ENCODE data around the gene ISG15. TPM values are rescaled to one million over a fixed set of nuclear protein-coding genes. Genes with fewer than 3 reads are reported as not detected.

Gene ISG15
- total and polyA plus RNA-seq, 2 of the 13 experiments (the other 11 are each of a cell fraction or from before 2014, with no cell fraction given): 42.1 to 54.9 TPM

DNA sequence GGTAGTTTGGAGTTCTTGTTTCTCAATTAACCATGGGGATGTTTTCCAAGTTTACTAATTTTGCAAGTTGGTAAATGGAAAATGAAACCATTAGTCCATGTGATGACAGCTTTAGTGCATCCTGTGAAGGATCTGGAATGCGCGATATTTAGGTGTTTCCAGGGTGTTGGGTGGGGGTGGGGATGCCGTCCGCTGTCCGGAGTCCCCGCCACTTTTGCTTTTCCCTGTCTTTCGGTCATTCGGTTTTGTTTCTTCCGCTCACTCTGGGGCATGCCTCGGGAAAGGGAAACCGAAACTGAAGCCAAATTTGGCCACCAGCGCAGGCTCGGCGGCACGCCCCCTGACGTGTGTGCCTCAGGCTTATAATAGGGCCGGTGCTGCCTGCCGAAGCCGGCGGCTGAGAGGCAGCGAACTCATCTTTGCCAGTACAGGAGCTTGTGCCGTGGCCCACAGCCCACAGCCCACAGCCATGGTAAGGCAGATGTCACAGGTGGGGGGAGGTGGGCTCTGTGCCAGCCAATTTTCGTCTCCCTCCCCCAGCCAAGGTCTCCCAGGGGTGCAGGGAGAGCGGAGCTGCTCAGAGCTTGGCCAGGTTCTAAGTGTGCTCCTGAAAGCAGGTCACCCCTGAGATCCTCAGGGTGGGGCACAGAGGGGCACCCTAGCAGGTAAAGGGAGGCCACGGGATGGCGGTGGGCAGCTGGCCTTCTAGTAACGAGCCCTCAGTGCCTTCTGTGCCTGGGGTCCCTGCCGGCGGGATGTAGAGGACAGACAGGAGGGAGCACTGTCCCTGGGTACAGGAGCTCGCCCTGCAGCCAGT, at the start of gene ISG15 (continued):
- TF ChIP-seq, protein P1, sequence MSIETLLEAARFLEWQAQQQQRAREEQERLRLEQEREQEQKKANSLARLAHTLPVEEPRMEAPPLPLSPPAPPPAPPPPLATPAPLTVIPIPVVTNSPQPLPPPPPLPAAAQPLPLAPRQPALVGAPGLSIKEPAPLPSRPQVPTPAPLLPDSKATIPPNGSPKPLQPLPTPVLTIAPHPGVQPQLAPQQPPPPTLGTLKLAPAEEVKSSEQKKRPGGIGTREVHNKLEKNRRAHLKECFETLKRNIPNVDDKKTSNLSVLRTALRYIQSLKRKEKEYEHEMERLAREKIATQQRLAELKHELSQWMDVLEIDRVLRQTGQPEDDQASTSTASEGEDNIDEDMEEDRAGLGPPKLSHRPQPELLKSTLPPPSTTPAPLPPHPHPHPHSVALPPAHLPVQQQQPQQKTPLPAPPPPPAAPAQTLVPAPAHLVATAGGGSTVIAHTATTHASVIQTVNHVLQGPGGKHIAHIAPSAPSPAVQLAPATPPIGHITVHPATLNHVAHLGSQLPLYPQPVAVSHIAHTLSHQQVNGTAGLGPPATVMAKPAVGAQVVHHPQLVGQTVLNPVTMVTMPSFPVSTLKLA (IDR thresholded peaks at IDR 0.05): peak; percentile 38; the same call in 1 of the 2 replicates
- TF ChIP-seq, protein P2, sequence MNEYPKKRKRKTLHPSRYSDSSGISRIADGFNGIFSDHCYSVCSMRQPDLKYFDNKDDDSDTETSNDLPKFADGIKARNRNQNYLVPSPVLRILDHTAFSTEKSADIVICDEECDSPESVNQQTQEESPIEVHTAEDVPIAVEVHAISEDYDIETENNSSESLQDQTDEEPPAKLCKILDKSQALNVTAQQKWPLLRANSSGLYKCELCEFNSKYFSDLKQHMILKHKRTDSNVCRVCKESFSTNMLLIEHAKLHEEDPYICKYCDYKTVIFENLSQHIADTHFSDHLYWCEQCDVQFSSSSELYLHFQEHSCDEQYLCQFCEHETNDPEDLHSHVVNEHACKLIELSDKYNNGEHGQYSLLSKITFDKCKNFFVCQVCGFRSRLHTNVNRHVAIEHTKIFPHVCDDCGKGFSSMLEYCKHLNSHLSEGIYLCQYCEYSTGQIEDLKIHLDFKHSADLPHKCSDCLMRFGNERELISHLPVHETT (CRISPR knock-in tag; conservative IDR thresholded peaks at IDR 0.05): peak; percentile 84
- TF ChIP-seq ZEB1 (IDR thresholded peaks at IDR 0.05; ENCODE audit: insufficient replicate concordance, low read depth) (peak; percentile 25), KDM5B (CRISPR knock-in tag; IDR thresholded peaks at IDR 0.05; ENCODE audit: borderline replicate concordance) (peak; percentile 86), ERF (CRISPR knock-in tag; IDR thresholded peaks at IDR 0.05) (peak; percentile 67), GATAD1 (CRISPR knock-in tag; IDR thresholded peaks at IDR 0.05) (peak; percentile 38; the same call in 1 of the 2 replicates), ZNF660 (CRISPR knock-in tag; IDR thresholded peaks at IDR 0.05; ENCODE audit: borderline replicate concordance, low read depth) (no peak), HDAC1 (CRISPR knock-in tag; IDR thresholded peaks at IDR 0.05) (peak; percentile 55), MEF2D (CRISPR knock-in tag; IDR thresholded peaks at IDR 0.05) (peak; percentile 38; the same call in 1 of the 2 replicates), PPARG (CRISPR knock-in tag; conservative IDR thresholded peaks at IDR 0.05) (peak; percentile 24; the same call in 1 of the 2 replicates), FOXA3 (CRISPR knock-in tag; IDR thresholded peaks at IDR 0.05) (peak; percentile 32; the same call in 1 of the 2 replicates), ARID2 (CRISPR knock-in tag; IDR thresholded peaks at IDR 0.05; ENCODE audit: borderline replicate concordance) (peak; percentile 72; the same call in 1 of the 2 replicates), ZSCAN9 (CRISPR knock-in tag; IDR thresholded peaks at IDR 0.05; ENCODE audit: borderline replicate concordance) (0 out of 2 replicates have a peak, but pooled peaks have one; percentile 60), MED8 (CRISPR knock-in tag; IDR thresholded peaks at IDR 0.05; ENCODE audit: insufficient replicate concordance) (peak; percentile 73), TEAD3 (CRISPR knock-in tag; optimal IDR thresholded peaks at IDR 0.05; ENCODE audit: borderline replicate concordance) (peak; percentile 85), SRF (IDR thresholded peaks at IDR 0.05; ENCODE audit: low read depth, low read length) (peak; percentile 85), ETV5 (CRISPR knock-in tag; IDR thresholded peaks at IDR 0.05; ENCODE audit: borderline replicate concordance) (peak; percentile 71; the same call in 1 of the 2 replicates)
- TF ChIP-seq, protein P3, sequence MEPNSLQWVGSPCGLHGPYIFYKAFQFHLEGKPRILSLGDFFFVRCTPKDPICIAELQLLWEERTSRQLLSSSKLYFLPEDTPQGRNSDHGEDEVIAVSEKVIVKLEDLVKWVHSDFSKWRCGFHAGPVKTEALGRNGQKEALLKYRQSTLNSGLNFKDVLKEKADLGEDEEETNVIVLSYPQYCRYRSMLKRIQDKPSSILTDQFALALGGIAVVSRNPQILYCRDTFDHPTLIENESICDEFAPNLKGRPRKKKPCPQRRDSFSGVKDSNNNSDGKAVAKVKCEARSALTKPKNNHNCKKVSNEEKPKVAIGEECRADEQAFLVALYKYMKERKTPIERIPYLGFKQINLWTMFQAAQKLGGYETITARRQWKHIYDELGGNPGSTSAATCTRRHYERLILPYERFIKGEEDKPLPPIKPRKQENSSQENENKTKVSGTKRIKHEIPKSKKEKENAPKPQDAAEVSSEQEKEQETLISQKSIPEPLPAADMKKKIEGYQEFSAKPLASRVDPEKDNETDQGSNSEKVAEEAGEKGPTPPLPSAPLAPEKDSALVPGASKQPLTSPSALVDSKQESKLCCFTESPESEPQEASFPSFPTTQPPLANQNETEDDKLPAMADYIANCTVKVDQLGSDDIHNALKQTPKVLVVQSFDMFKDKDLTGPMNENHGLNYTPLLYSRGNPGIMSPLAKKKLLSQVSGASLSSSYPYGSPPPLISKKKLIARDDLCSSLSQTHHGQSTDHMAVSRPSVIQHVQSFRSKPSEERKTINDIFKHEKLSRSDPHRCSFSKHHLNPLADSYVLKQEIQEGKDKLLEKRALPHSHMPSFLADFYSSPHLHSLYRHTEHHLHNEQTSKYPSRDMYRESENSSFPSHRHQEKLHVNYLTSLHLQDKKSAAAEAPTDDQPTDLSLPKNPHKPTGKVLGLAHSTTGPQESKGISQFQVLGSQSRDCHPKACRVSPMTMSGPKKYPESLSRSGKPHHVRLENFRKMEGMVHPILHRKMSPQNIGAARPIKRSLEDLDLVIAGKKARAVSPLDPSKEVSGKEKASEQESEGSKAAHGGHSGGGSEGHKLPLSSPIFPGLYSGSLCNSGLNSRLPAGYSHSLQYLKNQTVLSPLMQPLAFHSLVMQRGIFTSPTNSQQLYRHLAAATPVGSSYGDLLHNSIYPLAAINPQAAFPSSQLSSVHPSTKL (CRISPR knock-in tag; IDR thresholded peaks at IDR 0.05): peak; percentile 28; the same call in 1 of the 2 replicates
- TF ChIP-seq, protein P4, sequence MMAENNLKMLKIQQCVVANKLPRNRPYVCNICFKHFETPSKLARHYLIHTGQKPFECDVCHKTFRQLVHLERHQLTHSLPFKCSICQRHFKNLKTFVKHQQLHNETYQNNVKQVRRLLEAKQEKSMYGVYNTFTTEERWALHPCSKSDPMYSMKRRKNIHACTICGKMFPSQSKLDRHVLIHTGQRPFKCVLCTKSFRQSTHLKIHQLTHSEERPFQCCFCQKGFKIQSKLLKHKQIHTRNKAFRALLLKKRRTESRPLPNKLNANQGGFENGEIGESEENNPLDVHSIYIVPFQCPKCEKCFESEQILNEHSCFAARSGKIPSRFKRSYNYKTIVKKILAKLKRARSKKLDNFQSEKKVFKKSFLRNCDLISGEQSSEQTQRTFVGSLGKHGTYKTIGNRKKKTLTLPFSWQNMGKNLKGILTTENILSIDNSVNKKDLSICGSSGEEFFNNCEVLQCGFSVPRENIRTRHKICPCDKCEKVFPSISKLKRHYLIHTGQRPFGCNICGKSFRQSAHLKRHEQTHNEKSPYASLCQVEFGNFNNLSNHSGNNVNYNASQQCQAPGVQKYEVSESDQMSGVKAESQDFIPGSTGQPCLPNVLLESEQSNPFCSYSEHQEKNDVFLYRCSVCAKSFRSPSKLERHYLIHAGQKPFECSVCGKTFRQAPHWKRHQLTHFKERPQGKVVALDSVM (CRISPR knock-in tag; IDR thresholded peaks at IDR 0.05): peak; percentile 24
- TF ChIP-seq, protein P5, sequence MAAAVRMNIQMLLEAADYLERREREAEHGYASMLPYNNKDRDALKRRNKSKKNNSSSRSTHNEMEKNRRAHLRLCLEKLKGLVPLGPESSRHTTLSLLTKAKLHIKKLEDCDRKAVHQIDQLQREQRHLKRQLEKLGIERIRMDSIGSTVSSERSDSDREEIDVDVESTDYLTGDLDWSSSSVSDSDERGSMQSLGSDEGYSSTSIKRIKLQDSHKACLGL (CRISPR knock-in tag; IDR thresholded peaks at IDR 0.05): peak; percentile 70

All from HepG2 (cell line).